Suprapubic skin (tissue), 4 donors: Measurements from ENCODE around the gene MRPL39. TPM values are rescaled to one million over a fixed set of nuclear protein-coding genes. Genes with fewer than 3 reads are reported as not detected.

Experiments used
- DNase-seq, 2 donors: peaks; one replicate each; pipeline ENCODE4 v3.0.0-alpha.2; 2019; ENCODE audit warnings: low spot score in 2 of 2
- H3K27ac ChIP-seq: fragments of 200-600 bp; sonication (generic); one replicate; pipeline ENCODE4 v1.5.1; 2019
- H3K27me3 ChIP-seq: fragments of 200-600 bp; sonication (generic); one replicate; pipeline ENCODE4 v1.5.1; 2019
- H3K36me3 ChIP-seq: fragments of 200-600 bp; sonication (generic); one replicate; pipeline ENCODE4 v1.5.1; 2019
- H3K4me1 ChIP-seq: fragments of 200-600 bp; sonication (generic); one replicate; pipeline ENCODE4 v1.5.1; 2019
- H3K4me3 ChIP-seq: fragments of 200-600 bp; sonication (generic); one replicate; pipeline ENCODE4 v1.5.1; 2019; ENCODE audit warnings: mild to moderate bottlenecking
- H3K9me3 ChIP-seq: fragments of 200-600 bp; sonication (generic); one replicate; pipeline ENCODE4 v1.5.1; 2019
- EP300 ChIP-seq: sonication (generic); formaldehyde crosslinking; IDR thresholded peaks from one replicate; pipeline ENCODE4 v1.6.1; 2017; ENCODE audit warnings: antibody characterized with exemption
- POLR2A ChIP-seq, 2 donors: fragments of 450-650 bp; IDR thresholded peaks; one replicate each; pipeline ENCODE4 v1.6.1; 2017; ENCODE audit warnings: antibody characterized with exemption in 2 of 2, mild to moderate bottlenecking in 2 of 2, moderate library complexity in 2 of 2
- POLR2AphosphoS5 ChIP-seq, 3 donors: sonication (generic); formaldehyde crosslinking; IDR thresholded peaks; one replicate each; pipeline ENCODE4 v1.6.1; 2017; ENCODE audit warnings: antibody characterized with exemption in 3 of 3
- WGBS: methylation state at CpG from one replicate; pipeline ENCODE4 v1.1.5; 2018; 5-methylcytosine and 5-hydroxymethylcytosine counted together
- total RNA-seq, 4 donors: library from RNA; depleted of rRNA; stranded (reverse); fragments of >200 nt; gene quantifications; one replicate each; pipeline ENCODE4 v1.1.0, GENCODE V29; 2016
- TF ChIP-seq, protein P1 (sequence below), 2 donors: fragments of 200-600 bp in 1 of 2; fragments of 450-650 bp in 1 of 2; sonication (generic) in 1 of 2; IDR thresholded peaks; one replicate each; pipeline ENCODE4 v1.5.1; 2016 to 2019; ENCODE audit warnings: antibody characterized with exemption in 2 of 2, mild to moderate bottlenecking in 1 of 2, moderate library complexity in 1 of 2

The MRPL39 gene
- total RNA-seq, 4 donors from 2014 or later = 21.4 to 28.7 (median 23.1) TPM

GRCh38 chr21:25569084-25569483 is 38.2 kb downstream of the MRPL39 start:
- Histone ChIP-seq H3K36me3 (no peaks in the 10 kb centered on the region), H3K9me3 (no peaks in the 10 kb centered on the region), H3K4me1 (peaks cover 10% of the 10 kb centered on the region), H3K27me3 (no peaks in the 10 kb centered on the region), H3K4me3 (no peak overlapping the region), H3K27ac (no peak overlapping the region)
- 95% methylated on average over 1 of the region's 1 CpG for WGBS
- DNase-seq = no peak
- TF ChIP-seq POLR2AphosphoS5 (IDR thresholded peaks at IDR 0.05) = no peak

GRCh38 chr21:25568246-25568645 is 39.0 kb downstream of the MRPL39 start:
- Histone ChIP-seq H3K9me3 (no peaks in the 10 kb centered on the region), H3K4me1 (peaks cover 4% of the 10 kb centered on the region), H3K27me3 (no peaks in the 10 kb centered on the region), H3K27ac (no peak overlapping the region), H3K4me3 (no peak overlapping the region), H3K36me3 (no peaks in the 10 kb centered on the region)
- DNase-seq = no peak
- WGBS = 55% methylated on average over 5 of the region's 5 CpGs
- TF ChIP-seq EP300 (no peak), POLR2AphosphoS5 (IDR thresholded peaks at IDR 0.05) (no peak), POLR2A (IDR thresholded peaks at IDR 0.05) (no peak)
- TF ChIP-seq, protein P1, sequence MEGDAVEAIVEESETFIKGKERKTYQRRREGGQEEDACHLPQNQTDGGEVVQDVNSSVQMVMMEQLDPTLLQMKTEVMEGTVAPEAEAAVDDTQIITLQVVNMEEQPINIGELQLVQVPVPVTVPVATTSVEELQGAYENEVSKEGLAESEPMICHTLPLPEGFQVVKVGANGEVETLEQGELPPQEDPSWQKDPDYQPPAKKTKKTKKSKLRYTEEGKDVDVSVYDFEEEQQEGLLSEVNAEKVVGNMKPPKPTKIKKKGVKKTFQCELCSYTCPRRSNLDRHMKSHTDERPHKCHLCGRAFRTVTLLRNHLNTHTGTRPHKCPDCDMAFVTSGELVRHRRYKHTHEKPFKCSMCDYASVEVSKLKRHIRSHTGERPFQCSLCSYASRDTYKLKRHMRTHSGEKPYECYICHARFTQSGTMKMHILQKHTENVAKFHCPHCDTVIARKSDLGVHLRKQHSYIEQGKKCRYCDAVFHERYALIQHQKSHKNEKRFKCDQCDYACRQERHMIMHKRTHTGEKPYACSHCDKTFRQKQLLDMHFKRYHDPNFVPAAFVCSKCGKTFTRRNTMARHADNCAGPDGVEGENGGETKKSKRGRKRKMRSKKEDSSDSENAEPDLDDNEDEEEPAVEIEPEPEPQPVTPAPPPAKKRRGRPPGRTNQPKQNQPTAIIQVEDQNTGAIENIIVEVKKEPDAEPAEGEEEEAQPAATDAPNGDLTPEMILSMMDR (IDR thresholded peaks at IDR 0.05) = no peak

DNA sequence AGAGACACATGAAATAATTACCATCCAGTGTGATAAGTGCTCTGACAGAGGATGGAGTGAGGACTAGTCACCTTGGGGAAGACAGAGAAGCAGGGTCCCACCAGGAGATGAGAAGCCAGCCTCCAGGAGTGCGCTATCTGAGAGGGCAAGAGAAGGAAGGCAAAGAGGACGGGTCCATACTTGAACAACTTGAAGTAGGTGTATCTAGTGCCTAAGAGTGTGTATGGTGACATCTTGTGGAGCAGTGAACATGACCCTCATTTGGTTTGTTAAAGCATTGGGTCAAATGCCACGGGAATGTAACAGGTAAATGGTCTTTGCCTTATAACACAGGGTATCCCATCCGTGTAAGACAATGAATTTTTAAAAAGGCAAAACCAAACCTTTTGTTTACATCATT is 39.8 kb downstream of the MRPL39 start:
- no peak for DNase-seq
- Histone ChIP-seq H3K4me1 (peaks cover 7% of the 10 kb centered on the region), H3K27ac (no peak overlapping the region), H3K36me3 (no peaks in the 10 kb centered on the region), H3K27me3 (no peaks in the 10 kb centered on the region), H3K4me3 (no peak overlapping the region), H3K9me3 (no peaks in the 10 kb centered on the region)
- 88% methylated on average over 4 of the region's 4 CpGs for WGBS
- TF ChIP-seq, protein P1 (IDR thresholded peaks at IDR 0.05) = no peak

GRCh38 chr21:25566645-25567044 is 40.6 kb downstream of the MRPL39 start:
- DNase-seq = no peak
- no peaks in the 10 kb centered on the region for H3K36me3 ChIP-seq
- no peak for TF ChIP-seq POLR2A (IDR thresholded peaks at IDR 0.05)
- no peak for TF ChIP-seq EP300
- TF ChIP-seq POLR2AphosphoS5 (IDR thresholded peaks at IDR 0.05) = no peak
- TF ChIP-seq, protein P1 (IDR thresholded peaks at IDR 0.05) = no peak
- H3K27me3 ChIP-seq = no peaks in the 10 kb centered on the region
- 82% methylated on average over 3 of the region's 3 CpGs for WGBS
- H3K4me1 ChIP-seq = peaks cover 10% of the 10 kb centered on the region
- no peak overlapping the region for H3K27ac ChIP-seq
- no peak overlapping the region for H3K4me3 ChIP-seq
- no peaks in the 10 kb centered on the region for H3K9me3 ChIP-seq

DNA sequence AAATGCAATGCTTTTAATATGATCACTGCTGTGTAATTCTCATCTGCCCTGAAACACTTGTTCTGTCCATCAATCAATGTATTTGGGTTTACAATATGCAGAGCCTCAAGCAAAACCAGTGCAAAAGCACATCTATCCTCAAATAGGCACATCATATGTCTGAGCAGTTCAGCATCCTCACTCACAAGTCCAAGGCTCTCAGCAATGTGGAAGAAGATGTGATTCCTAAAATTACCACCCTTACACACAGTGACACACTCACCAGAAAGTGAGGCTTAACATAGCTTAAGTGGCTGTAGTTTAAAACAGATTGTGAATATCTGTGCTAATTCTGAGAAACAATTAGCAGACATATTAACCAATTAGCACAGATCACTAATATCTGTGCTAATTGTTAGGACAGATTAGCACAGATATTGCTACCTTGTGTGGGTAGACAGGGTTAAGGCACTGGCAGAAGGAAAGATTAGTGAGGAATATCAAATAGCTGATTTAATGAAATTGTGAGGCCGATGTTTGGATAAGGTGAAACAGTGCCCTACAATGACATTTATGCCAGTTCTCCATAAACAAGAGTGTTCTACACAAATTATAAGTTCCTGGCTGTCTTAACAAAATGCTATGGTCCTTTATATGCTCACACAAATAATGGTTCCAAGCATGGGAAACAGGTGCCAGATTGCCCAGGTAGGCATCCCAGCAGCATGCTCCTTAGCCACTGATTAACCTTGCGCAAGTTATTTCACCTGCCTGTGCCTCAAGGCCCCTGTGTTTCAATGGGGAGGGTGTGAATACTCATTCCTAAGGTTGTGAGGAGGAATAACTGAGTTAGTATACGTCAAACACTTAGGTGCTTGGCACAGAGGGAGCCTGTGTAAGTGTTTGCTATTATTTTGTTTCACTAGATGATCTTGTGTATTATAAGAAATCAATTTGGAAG is 41.7 kb downstream of the MRPL39 start:
- no peak for DNase-seq
- H3K27ac ChIP-seq = no peak overlapping the region
- H3K4me3 ChIP-seq = no peak overlapping the region
- WGBS = 90% methylated on average over 3 of the region's 3 CpGs
- H3K36me3 ChIP-seq = no peaks in the 10 kb centered on the region
- no peaks in the 10 kb centered on the region for H3K9me3 ChIP-seq
- TF ChIP-seq POLR2A (IDR thresholded peaks at IDR 0.05) (no peak), EP300 (no peak), POLR2AphosphoS5 (IDR thresholded peaks at IDR 0.05) (no peak)
- TF ChIP-seq, protein P1 (IDR thresholded peaks at IDR 0.05) = no peak
- H3K4me1 ChIP-seq = peaks cover 13% of the 10 kb centered on the region
- H3K27me3 ChIP-seq = no peaks in the 10 kb centered on the region
